HG02840 (cell line): ENCODE data around the gene PHACTR2.
"Not testable (repeated sequence)": the region's sequence is repeated elsewhere in the genome, so short reads cannot be mapped to it uniquely, and the experiment has no call there.

Experiments
- ATAC-seq: cut with Tn5 transposase; IDR thresholded peaks from one replicate; pipeline ENCODE4 v1.9.1; 2021; ENCODE audit warnings: mild to moderate bottlenecking, moderate library complexity, moderate number of reproducible peaks; ENCODE audit not compliant: unreplicated experiment, low FRiP score

PHACTR2 gene

DNA sequence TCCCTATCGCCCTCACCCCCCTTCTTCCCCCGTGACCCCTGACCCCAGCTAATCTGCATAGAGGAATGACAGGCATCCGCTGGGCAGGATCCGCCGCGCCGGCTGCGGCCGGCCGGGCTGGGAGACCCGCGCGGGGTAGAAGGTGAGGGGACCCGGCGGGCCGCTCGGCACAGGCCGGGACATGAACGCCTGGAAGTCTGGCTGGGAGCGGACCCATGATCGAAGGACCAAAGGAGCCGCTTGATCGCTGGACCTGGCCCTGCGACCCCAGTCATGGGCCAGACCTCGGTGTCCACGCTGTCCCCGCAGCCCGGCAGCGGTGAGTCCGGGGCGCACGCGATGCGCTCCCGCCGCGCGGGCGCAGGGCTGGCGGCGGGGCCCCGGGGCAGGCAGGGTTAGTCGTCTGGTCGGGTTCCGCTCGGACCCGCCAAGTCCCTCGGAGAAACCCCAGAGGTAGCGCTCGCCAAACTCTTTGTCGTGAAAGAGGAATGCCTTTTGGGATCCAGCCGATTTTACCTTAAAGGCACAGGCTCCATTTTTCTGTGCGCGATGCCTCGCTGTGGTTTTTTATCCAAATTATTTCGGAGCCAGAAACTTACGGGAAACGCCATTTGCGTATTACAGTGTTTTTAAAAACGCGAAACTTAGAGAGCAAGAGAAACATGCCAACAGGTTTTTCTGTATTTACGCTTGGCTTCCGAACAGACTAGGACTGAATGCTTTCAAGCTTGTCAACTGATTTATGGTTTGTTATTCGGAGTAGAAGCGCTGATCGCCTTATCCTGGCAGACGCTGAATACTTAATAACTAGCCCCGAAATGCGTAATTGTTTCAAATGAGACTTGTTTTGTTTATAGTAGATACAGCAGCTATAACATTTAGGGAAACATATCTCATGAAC is at the start of gene PHACTR2:
TSS of gene PHACTR2 (plus strand) at position 75 of the 901 bp plus-strand sequence. CDS start at position 274, 199 bp downstream.
- no peak for ATAC-seq

DNA sequence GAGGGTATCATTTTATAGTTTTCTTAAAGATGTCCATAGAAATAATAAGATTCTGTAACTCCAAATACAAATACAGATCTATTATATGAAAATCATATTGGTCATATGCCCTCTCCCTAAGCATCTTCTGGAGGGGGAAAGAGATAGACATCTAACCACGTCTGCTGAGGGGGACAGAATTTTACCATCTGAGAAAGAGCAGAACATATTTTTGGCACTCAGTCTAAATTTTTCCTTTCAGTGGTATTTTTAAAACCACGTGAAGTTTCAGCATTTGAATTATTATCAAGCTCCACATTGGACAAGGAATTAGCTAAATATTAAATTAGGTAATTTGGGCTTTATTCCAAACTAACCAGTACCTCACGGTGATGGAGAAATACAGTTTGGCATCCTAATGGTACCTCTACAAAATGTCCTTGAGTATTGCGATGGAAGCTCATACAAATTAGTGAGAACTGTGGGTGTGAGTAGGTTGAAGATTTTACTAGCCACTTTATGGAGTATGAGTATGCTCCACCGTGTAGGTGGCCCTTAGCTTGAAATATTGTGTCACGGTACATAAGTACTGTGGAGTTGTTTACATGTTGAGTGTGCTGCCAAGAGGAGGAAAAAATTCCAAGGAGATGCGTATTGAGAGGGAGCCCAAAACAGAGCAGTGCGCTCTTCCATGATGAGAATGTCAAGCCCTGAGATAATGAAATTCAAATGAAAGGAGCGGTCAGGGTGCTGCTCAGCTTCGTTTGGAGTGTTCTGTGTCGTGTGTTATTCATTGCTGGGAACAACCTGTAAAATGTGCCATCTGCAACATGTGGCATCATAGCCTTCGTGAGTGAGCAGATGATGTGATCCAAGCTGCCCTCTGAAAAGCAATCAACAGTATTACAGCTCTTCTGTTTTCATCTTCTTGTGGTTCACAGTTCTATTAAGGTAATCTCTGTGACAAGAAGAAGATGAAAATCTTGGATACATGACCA is 48.4 kb upstream of the PHACTR2 start:
- ATAC-seq, result no peak

DNA sequence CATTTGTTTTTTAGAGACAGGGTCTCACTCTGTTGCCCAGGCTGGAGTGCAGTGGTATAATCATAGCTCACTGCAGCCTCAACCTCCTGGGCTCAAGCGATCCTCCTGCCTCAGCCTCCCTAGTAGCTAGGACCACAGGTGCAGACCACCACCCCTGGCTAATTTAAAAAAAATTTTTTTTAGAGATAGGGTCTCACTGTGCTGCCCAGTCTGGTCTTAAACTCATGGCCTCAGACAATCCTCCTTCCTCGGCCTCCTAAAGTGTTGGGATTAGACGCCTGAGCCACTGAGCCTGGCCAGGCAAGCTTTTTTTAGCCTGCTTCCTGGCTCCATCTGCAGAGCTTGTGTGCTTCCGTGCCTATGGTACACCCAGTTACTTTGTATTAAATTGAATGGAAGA is 46.6 kb upstream of the PHACTR2 start:
- not testable (repeated sequence) for ATAC-seq

DNA sequence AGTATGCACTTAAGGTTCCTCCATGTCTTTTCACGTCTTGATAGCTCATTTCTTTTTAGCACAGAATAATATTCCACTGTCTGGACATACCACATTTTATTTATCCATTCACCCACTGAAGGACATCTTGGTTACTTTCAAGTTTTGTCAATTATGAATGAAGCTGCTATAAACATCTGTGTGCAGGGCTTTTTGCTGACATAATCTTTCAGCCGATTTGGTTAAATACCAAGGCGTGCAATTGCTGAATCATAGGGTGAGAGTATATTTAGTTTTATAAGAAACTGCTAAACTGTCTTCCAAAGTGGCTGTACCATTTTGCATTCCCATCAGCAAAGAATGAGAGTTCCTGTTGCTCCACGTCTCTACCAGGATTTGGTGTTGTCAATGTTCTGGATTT is 44.9 kb upstream of the PHACTR2 start:
- ATAC-seq, result no peak

DNA sequence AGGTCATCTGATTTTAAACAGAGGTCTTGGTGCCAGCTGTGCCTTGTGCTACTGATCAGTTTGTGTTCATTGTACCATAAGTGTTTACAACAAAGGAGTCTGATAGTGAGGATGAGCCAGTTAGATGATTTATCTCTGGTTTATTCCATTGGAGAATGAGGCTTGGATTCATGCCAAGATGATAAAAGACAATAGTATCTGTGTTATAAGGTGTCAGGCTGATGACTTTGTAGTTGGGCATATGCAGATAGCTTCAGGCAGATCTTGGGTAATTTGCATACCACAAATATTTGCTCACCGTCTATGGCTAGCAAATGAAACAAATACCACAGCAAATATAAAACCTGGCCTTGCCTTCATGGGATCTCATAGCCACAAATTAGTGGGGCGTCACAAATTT is 43.3 kb upstream of the PHACTR2 start:
- no peak for ATAC-seq

DNA sequence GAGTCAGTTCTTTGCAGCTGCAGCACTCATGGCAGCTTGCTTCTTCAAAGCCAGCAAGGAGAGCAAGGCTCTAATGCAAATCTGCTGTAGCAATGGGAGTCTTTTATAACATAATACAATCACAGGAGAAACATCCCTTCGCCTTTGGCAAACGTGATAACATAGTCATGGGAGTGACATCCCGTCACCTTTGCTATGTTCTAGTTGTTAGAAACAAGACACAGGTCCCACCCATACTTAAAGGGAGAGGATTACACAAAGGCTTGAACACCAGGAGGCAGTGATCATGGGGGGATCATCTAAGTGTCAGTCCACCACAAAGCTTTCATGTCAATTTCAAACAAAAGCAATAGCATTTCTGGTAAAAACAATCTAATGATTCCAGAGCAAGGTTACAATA is 40.1 kb upstream of the PHACTR2 start:
- no peak for ATAC-seq

DNA sequence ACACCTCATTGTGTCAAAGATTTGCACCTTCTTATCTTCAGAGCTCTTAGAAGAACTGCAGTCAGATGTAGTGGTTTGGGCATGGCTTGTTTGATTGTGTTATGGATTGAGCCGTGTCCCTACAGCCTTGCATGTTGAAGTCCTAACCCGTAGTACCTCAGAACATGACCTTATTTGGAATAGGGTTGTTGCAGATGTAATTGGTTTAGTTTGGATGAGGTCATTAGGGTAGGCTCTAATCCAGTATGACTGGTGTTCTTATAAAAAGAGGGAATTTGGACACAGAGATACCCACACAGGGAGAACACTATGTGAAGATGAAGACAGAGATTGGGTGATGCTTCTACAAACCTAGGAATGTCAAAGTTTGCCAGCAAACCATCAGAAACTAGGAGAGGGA is 35.4 kb upstream of the PHACTR2 start:
- no peak for ATAC-seq

DNA sequence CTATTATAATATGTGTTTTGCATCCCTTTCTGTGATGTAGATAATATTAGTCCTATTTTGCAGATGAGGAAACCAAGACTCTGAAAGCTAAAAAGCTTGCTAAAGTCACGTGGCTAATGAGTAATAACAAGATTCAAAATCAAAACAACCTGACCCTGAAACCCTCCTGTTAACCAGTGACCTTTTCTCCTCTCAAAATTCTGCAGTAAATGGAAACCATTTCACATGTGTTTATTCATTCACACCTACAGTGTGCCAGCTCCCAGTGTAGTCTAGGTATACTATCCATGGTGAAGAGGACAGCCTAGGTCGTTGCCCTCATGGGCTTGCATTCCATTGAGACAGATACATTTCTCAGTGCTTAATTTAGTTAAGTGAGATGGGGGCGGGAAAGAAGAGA is 30.6 kb upstream of the PHACTR2 start:
- ATAC-seq, result no peak

DNA sequence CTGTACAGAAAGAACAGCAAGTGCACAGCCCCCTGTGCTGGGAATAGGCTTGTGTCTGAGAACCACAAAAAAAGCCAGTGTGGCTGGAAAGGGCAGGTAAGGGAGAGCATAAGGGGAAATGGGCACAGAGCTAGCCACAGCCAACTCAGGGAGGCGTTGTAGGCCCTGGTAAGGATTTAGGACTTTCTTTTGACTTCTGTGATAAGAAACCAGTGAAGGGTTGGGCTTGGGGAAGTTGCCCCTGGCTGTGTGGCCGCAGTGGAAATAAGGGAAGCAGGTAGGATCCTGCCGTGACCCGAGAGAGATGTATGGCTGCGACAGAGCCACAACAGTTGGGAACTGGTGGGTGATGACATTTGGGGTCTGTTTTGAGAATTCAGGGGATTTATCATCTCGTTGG is 30.0 kb upstream of the PHACTR2 start:
- ATAC-seq, result no peak

DNA sequence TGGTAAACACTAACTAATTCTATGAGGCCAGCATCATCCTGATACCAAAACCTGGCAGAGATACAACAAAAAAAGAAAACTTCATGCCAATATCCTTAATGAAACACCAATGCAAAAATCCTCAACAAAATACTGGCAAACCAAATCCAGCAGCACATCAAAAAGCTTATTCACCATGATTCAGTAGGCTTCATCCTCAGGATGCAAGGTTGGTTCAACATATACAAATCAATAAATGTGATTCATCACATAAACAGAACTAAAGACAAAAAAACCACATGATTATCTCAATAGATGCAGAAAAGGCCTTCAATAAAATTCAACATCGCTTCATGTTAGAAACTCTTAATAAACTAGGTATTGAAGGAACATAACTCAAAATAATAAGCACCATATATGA is 28.4 kb upstream of the PHACTR2 start:
- not testable (repeated sequence) for ATAC-seq

DNA sequence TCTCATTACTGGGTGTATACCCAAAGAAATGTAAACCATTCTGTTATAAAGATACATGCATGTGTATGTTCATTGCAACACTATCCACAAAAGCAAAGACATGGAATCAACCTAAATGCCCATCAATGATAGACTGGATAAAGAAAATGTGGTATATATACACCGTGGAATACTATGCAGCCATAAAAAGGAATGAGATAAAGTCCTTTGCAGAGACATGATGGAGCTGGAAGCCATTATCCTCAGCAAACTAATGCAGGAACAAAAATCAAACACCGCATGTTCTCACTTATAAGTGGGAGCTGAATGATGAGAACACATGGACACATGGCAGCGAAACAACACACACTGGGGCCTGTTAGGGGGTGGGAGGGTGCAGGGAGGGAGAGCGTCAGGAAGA is 26.4 kb upstream of the PHACTR2 start:
- ATAC-seq, result not testable (repeated sequence)

DNA sequence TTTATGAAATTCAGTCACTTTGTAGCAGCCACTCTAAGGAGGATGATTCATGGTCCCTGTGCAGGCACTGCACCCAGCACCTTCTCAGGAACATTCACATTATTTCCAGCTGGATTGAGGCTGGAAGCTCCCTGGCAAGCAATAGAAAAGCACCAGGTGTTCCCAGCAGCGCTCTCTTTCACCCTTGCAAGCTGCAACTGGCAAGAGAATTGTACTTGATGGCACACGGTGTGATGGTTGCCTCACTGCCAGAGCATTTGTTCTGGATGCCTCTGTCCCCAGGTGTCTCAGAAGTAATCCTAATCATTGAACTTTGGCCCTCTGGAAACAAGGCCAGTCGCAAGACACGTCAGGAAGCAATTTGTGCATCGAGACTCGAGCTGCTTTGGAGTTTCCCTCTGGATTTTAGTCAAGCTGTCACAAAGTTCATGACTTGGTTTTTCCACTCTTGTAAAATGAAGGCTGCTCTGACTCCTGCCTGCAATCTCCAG is 24.9 kb upstream of the PHACTR2 start:
- no peak for ATAC-seq

DNA sequence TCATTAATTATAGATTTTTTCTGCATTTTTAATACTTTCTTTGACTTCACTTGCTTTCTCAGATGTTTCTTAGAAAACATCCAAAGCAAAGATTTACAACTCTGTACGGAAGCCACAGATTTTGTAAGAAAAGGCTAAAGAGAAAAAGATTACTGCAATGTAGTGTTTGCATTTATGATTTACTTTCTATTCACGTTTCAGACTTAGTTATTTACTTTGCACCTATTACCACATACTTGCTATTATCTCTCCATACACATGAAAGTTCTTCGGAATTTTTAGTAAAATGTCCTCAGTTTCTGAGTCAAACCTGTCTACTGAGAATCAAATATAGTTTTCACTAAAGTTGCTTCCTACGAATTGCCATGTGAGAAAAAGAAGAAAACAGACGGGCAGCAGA is 22.2 kb upstream of the PHACTR2 start:
- no peak for ATAC-seq

DNA sequence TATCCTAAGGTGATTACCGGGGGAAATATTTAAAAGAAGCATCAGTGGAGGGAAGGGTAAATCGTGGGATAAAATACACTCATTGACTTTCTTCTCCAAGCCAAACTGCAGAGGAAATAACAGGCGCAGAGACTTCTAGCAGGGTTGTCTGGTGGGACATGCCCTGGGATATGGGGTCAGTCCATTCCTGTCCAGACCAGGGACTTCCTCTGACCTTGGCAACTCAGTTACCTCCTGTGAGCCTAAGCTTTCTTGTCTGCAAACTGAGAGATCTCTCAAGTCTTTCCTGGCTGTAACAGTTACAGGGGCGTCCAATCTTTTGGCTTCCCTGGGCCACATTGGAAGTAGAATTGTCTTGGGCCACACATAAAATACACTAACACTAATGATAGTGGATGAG is 21.7 kb upstream of the PHACTR2 start:
- no peak for ATAC-seq

DNA sequence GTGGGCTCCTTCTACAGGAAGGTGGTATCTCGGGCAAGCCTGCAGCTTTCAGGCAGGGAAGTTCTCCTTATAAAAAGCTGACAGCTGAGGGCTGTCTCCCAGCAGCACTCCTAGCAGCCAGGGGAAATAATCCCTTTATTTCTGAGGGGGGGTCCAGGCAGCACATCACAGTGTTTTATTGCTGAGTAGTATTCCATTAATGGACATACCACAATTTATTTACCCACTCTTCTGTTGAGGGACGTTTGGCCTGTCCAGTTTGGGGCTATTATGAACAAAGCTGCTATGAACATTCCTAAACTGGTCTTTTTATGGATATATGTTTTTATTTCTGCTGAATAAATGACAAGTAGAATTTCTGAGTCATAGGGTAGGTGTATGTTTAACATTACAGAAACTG is 20.0 kb upstream of the PHACTR2 start:
- ATAC-seq, result no peak

DNA sequence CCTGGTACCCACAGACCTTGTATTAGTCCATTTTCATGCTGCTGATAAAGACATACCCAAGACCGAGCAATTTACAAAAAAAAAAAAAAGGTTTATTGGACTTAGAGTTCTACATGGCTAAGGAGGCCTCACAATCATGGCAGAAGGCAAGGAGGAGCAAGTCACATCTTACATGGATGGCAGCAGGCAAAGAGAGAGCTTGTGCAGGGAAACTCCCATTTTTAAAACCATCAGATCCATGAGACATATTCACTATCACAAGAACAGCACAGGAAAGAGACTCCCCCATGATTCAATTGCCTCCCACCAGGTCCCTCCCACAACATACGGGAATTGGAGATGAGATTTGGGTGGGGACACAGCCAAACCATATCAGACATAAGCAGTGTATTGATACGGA is 17.6 kb upstream of the PHACTR2 start:
- not testable (repeated sequence) for ATAC-seq

DNA sequence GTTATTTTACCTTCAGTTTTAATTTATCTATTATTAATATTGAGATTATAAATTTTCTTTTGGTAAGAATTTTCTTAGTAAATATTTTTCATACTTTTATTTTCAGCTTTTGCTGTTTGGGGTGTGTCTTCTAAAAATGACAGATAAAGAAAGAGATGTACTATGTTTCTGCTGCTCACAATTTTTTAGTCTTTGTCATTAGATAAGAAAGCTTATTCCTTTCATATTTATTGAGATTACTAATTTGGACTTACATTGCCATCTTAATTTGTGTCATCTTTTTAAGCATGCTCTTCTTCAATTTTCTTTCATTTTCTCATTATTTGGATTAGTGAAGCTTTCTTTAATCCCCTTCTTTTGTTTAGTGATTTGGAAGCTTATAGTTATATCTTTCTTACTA is 13.6 kb upstream of the PHACTR2 start:
- no peak for ATAC-seq

DNA sequence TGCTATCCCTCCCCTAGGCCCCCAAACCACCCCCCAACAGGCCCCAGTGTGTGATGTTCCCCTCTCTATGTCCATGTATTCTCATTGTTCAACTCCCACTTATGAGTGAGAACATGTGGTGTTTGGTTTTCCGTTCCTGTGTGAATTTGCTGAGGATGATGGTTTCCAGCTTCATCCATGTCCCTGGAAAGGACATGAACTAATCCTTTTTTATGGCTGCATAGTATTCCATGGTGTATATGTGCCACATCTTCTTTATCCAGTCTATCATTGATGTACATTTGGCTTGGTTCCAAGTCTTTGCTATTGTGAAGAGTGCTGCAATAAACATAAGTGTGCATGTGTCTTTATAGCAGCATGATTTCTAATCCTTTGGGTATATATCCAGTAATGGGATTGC is 11.8 kb upstream of the PHACTR2 start:
- ATAC-seq, result not testable (repeated sequence)

DNA sequence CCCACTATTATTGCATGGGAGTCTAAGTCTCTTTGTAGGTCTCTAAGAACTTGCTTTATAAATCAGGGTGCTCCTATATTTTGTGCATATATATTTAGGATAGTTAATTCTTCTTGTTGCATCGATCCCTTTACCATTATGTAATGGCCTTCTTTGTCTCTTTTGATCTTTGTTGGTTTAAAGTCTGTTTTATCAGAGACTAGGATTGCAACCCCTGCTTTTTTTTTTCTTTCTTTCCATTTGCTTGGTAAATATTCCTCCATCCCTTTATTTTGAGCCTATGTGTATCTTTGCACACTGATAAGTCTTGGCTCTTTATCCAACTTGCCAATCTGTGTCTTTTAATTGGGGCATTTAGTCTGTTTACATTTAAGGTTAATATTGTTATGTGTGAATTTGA is 8.3 kb upstream of the PHACTR2 start:
- not testable (repeated sequence) for ATAC-seq

DNA sequence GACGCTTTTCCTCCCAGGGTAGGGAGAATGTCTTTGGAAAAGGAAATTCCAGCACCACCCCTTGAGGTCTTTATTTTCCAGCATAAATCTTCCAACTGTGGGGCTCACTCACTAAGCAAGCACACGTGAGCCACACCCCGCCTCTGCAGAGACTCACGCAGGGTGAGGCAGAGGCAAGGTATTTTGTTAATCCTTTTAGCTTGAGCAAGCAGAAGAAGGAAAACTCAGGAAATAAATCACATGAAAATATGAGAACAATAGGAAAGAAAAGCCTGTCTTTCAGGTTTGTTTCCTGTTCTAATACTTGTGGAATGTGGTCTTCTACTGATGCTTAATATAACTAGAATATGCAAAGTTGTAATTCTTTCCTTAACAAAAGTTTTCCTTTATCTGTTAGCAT is 4.1 kb upstream of the PHACTR2 start:
- ATAC-seq, result no peak
